ENCODE data around the gene AKR1B15.
A peak's percentile ranks its signal among the peaks of the same experiment; 100 is the strongest.
"Not testable (repeated sequence)": the region's sequence is repeated elsewhere in the genome, so short reads cannot be mapped to it uniquely, and the experiment has no call there.

AKR1B15 gene

DNA sequence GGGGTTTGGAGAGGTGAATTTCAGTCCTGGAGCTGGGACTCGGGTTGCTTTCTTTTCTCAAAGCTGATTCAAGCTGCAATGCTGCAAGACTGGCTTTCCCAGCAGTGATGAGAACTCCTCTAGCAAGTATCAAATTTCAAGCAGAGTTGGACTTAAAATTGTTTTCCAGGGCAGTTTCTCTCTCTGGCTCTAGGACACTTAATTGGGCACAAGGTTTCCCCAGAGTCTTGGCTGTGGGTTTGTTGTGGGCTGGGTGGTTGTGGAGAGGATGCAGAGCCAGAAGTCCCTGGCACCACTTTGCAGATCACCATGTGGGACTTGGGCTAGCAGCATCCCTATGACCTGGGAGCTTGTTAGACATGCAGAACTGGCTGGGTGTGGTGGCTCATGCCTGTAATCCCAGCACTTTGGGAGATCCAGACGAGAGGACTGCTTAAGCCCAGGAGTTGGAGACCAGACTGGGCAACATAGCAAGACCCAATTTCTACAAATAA lies 16.8 kb downstream of the AKR1B15 start:
- DNase-seq: no peak

DNA sequence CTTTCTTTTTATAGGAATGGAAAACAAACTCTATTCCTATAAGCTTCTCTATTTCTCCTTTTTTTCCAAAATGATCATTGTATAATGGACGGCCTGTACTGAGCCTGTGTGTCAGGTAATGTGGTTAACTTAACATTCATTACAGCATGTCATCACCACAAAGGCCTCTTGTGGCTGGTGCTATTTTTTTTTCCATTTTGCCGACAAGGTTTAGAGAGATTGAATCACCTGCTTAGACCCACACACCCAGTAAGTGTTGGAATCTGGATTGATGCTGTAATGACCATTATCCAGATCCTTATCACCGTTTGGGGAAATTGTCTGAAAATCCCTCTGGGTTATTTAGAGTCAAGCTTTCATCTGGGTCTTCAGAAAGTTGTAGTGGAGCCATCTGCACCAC lies 18.5 kb downstream of the AKR1B15 start:
- DNase-seq: no peak

DNA sequence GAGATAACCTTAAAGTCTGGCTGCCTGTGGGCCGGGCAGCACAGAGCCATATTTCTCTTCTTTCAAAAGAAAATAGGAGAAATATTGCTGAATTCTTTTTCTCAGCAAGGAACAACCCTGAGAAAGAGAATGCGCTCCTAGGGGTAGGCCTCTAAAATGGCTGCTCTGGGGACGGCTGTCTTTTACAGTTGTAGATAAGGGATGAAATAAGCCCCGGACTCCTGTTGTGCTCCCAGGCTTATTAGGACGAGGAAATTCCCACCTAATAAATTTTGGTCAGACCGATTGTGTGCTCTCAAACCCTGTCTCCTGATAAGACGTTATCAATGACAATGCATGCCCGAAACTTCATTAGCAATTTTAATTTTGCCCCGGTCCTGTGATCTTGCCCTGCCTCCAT lies 21.1 kb downstream of the AKR1B15 start:
- not testable (repeated sequence) for DNase-seq

DNA sequence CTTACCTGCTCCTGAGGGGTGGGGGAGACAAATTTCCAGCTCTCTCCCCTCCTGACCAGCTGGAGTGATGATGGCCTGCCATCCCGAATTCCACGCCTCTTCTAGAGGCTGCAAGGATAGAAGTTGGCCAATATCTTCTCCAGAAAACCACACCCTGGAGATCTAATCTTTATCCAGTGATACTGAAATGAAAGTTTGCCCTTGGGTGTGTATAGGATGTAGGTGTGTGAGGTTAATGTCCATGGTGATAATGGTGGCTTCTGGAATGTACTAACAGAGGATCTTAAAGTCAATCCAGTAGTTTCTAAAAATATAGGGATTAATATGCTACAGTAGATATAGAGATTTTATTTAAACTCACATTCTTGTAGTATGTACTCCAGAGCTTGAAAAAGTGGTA lies 22.2 kb downstream of the AKR1B15 start:
- no peak for DNase-seq

DNA sequence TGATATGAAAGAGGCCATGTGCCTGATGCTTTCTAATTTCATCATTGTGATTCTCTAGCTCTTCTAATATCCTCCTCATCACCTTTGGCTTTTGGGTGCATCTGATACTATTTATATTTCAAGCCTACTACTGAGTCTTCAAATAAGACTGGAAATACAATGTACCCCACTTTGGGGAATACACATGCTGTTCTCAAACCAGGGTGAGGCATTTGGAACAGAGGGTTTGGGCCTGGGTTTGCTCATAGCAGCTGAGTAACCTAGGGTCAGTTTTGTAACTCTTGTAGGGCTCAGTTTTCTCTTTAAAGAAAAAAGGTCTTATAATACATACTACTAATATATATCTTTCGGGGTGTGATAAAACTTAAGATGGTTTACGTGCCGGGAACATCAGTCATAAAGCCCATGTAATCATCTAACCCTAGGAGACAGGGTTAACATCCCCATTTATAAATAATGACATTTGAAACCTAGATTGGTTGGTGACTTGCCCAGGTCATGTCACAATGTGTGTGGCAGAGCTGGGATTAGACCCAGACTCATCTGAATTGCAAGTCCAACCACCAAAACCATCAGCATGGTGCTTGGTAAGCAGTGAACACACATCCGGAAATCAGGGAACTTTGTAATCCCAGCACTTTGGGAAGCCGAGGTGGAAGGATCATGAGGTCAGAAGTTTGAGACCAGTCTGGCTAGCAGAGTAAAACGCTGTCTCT lies 23.0 kb downstream of the AKR1B15 start:
- DNase-seq: no peak

DNA sequence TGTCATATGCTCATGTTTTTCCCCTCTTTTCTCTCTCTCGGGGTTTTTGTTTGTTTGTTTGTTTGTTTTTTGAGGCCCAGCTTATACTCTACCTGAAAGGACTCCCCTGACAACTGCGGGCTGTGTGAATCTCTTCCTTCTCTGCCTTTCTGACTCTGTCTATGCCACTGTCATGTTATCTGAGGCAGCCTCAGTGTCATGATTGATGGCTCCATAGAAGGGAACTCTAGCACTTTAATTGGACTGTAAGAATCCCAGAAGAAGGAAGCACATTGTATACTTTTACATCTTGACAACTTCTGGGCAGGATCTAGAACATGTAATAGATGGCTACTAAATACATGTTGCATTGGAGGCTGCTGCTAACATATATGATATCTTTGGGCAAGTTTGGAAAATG lies 25.4 kb downstream of the AKR1B15 start:
- no peak for DNase-seq

DNA sequence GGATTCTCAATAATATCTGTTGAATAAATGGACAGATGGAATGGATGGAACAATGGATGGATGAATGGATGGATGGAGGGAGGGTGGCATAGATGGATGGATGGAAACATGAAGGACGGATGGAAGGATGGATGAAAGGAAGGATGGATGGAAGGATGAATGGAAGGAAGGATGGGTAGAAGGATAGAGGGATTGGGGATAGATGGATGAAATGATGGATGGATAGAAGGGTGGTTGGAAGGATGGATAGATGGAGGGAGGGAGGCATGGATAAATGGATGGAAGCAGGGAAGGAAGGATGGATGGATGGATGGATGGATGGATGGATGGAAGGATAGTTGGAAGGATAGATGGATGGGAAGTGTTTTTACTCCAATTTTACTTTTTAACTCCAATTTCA lies 35.4 kb downstream of the AKR1B15 start:
- DNase-seq: no peak

DNA sequence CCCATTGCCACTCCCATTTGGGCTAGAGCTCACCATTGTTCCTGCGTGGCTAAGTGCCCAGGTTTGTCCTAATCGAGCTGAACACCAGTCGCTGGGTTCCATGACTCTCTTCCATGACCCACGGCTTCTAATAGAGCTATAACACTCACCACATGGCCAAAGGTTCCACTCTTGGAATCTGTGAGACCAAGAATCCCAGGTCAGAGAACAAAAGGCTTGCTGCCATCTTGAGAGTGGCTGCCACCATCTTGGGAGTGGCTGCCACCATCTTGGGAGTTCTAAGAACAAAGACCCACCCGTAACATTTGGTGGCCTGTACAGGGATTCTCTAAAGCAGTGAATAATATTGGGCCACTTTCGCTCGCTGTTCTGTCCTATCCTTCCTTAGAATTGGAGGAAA lies 37.0 kb downstream of the AKR1B15 start:
- DNase-seq: no peak

DNA sequence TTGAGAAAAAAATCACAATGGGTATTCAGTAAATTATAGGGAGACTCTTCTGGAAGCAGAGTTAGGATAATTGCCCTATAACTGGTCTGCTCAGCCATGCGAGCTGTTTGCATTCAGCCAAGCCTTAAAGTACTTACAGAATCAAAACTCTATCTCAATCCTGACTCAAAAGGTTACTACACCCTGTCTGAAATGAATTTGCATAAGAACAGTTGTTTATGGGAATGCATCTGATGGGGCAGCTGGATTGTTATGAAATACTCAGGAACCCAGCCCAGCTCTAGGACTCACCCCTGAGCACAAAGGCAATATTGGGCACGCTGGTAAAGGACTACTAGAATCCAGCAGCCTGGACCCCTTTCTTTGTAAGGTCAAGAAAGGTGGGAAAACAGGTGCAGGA lies 38.8 kb downstream of the AKR1B15 start:
- DNase-seq: no peak

DNA sequence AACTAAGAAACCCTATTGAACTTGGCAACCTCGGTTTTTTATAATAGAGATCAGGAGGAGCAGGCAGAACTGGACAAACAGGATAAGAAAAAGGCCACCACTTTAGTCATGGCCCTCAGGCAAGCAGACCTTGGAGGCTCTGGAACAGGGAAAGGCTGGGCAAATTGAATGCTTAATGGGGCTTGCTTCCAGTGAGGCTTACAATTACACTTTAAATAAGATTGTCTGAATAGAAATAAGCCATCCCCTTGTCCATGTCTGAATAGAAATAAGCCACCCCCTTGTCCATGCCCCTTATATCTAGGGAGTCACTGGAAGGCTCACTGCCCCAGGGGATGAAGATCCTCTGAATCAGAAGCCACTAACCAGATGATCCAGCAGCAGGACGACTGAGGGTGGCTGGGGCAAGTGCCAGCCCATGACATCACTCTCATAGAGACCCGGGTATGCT lies 40.6 kb downstream of the AKR1B15 start:
- DNase-seq: no peak

DNA sequence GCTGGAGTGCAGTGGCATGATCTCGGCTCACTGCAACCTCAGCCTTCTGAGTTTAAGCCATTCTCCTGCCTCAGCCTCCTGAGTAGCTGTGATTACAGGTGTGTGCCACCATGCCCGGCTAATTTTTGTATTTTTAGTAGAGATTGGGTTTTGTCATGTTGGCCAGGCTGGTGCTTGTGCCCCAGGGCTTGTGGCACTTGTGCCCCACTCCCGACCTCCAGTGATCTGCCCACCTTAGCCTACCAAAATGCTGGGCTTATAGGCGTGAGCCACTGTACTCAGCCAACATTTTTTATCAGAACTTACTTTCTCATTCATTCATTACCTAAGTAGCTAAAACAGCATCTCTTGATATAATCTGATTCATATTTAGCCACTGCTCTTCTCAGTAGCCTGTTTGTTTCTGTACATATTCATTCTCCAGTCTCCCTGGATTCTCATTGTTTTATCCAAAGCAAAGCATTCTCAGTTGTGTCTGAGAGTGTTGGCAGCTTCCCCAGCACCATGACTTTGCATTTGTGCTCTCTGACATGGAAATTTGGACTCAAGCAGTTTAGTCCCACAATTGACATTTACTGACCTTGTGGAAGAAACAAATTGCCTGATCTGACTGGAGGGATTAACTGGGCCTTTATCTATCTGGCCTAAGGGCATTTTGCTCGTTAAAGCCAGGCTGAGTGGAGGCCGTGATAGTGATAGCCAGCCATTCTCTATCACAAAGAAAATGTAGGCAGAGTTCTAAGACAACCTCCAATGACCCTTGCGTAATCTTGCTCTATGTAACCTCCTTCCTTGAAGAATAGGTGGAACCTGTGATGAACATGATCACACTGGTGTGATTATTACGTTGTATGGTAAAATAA lies 44.9 kb downstream of the AKR1B15 start:
- DNase-seq: no peak

DNA sequence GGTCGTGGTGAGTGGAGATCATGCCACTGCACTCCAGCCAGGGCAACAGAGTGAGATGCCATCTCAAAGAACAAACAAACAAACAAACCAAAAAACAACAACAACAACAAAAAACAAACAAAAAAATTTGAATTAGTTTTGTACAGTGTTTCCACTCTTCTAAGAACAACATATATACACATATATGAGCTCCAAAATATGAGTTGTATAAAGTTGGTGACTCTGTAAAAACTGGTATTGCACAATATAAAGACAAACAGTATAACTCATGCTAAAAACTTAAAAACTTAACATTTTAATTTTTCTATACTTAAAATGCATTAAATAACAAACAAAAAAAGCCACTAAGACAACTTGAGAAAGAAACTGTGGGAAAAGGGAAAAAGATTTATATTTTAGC lies 46.0 kb downstream of the AKR1B15 start:
- no peak for DNase-seq

DNA sequence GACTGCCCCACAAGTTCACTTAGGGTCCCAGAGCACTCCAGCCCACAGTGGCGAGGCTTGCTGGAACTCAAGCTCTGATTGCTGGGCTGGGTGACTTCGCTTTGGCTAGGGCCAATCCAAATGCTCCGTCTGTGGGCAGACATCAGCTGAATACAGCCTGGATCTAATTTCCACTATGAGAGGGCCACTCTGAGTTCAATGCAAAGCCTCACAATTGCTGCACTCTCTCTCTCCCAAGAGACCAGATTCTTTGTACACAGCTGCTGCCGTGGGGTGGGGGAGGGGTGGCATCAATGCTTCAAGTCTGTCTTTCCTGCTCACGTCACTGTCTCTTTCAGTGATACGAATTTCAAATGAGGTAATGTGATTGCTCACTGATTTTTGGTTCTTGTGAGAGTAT lies 50.5 kb downstream of the AKR1B15 start:
- DNase-seq: no peak

DNA sequence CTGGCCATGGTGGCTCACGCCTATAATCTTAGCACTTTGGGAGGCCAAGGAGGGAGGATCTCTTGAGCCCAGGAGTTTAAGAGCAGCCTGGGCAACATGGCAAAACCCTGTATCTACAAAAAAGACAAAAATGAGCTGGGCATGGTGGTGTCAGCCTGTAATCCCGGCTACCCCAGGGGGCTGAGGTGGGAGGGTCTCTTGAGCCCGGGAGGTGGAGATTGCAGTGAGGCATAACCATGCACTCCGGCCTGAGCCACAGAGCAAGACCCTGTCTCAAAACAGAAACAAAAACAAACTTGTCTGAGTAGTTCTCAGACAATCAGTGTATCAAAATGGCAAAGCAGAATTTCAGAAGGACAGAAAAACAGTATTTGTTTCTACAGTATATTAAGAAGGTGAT lies 52.5 kb downstream of the AKR1B15 start:
- no peak for DNase-seq

DNA sequence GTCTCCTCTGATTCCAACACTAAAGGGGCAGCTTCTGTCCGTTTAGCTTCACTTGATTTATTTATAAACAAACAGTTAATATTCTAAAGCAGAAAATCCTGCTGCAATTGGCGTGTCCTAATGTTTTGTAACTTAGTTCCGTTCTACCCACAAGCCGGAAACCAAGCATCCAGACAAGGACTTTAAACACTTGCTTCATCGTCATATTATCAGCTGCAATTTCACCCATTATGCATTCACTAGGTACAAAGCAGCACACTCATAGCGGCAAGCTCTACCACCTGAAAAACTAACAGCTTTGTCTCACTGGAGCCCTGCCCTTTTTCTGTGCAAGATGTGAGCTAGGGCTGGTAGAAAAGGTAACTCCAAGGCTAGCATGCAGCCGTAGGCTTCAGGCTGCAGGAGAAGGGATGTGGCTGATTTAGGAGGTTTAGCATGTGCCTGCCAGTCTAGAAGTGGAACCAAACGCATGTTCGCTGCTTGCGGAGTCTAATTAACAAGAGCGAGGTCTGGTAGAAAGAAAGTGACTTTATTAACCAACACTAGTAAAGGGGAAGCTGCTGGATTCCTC lies 54.1 kb downstream of the AKR1B15 start:
- no peak for DNase-seq

DNA sequence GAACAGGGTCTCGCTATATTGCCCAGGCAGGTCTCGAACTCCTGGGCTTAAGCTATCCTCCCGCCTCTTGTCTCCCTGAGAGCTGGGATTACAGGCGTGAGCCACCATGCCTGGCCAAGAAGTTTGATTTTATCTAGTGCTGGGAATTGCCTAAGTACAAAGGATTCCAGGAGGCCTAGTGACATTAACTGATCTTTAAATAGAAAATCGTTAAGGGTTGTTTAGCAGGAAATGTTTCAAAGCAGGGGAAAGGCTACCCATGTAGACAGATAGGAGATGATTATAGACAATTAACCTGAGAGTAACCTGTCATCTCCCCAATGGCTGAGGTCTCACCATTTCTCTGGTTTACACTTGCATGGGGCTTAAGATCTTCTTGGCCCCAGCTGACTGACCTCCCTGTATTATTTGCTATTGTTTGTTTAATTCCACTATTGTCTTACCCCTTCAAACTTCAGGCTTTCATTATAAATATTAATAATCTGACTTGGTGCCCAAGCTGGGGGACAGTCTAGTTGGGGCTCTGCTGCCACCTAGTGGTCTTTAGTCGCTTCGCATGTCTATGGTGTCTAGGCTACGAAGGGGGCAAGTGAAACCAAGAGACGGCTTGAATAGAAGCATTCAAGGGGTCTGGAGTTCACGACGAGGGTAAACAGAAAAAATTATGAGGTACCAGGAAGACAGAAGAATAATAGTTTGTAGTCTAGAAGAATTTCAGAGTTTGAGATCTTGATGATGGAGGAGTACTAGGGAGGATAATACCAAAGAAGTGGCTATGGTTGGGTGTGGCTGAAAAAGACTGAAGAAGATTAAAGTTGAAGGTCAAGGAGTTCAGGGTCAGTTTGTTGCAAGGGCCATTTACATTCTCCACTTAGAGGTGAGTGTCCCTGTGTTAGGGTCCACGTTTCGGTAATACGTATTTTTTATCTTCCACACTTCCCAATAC lies 57.3 kb downstream of the AKR1B15 start:
- DNase-seq: peak; percentile 76

DNA sequence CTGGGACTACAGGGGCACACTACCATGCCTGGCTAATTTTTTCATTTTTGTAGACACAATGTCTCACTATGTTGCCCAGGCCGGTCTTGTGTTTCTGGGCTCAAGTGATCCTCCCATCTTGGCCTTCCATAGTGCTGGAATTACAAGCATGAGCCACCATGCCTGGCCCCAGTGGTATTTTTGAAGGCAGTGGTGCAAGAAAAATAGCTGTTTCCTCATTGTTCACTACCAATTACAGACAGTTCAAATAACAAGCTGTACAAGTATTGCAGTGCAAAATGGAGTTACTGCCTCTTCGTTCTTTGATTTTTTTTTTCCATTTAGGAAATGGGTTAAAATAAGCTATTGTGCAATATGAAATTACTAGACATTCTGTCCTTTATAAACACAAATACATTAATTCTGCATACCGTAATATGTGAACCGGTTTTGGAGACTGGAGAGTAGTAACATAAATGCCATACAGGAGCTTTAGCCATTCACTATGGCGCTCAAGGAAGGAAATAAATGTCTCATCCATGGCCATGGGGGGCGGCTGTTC lies 62.8 kb downstream of the AKR1B15 start:
- no peak for DNase-seq

DNA sequence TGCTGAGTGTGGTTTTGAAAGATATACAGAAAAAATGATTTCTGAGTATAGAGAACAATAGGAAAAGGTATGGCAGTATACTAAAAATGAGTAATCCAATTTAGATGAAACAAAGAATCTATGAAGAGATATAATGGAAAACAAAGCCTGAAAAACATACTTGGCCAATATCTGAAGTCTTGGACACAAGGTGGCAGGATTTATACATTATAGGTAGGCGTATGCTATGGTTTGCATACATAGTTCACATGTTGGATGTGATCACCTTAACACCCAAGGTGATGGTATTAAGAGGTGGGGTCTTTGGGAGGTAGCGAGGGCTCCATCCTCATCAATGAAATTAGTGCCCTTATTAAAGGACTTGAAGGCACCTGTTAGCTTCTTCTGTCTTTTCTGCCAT lies 63.3 kb downstream of the AKR1B15 start:
- DNase-seq: no peak

DNA sequence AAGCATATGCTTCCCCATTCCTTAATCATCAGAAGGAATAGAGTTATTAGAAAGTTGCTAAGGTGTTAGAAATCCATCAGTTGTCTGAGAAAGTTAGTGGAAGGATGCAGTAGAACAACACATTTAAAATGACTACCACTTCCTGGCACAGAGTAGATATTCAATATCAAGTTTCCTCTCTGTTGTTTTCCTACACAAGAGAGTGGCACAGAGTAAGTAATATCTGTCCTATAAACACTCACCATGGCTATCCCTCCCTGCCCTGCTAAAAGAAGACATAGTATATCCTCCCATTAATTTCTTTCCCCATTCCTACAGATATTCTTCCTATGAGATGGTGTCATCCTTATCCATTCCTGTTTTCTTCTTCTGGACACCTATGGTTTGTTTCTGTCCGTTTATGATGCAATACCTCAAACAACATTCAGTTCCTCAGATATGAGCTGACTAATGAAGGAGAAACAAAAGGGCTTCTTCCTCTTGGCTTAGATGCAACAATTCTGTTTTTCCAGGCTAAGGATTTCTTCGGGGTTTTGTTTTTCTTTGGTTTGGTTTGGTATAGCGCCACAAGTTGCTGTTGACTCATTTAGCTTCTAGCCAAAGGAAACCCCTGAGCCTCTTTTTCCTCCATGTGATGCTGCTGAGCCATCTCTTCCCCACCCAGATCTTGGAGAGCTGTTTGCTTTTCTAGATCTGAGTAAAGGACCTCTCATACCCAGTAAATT lies 64.9 kb downstream of the AKR1B15 start:
- no peak for DNase-seq

DNA sequence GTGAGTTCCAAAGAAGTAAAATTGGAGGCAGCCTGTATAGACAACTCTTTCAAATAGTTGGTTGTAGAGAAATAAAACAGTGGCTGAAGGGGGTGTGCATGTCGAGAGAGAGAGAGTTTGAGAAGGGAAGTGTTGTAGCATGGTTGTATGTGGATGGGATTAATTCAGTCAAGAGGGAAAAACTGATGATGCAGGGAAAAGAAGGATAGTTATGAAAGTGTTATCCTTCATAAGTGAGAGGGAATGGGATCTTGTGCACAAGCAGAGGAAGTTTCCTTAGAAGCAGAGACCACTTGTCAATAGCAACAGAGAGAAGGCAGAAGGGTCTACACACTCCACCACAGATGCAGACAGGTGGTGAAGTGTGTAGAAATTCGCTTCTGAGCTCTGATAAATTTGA lies 67.7 kb downstream of the AKR1B15 start:
- no peak for DNase-seq

DNA sequence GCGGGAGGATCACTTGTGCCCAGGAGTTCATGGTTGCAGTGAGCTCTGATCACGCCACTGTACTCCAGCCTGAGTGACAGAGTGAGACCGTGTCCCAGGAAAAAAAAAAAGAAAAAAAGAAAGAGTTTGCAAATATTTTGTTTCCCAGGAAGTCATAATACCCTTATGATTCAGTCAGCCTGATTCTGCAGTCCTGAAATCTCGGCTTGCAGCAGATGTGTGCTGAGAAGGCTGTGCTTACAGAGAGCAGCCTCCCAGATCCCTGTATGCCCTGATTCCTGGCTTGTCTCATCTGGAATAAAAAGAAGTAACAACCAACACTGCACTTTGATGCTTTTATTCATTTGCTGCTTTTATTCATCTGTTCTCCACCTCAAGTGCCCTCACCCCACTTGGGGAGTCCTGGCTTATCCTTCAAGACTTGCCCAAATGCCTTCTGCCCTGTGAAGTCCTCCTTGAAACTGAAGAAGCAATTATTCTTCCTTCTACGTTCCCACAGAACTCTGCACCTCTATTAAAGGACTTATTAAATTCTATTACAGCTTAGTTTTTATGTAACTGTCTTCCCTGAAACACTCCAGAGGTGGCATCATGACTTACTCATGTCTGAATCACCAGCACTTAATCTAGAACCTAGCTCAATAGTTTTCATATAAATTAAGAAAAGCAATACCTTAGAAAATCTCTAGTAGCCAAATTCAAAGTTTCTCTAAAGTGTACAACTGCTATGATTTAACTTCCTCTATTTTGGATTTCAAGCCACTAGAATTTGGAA lies 70.0 kb downstream of the AKR1B15 start:
- DNase-seq: no peak
